ENCODE measurements around the gene LHX4.
"Not testable (repeated sequence)": the region's sequence is repeated elsewhere in the genome, so short reads cannot be mapped to it uniquely, and the experiment has no call there.

The LHX4 gene

DNA sequence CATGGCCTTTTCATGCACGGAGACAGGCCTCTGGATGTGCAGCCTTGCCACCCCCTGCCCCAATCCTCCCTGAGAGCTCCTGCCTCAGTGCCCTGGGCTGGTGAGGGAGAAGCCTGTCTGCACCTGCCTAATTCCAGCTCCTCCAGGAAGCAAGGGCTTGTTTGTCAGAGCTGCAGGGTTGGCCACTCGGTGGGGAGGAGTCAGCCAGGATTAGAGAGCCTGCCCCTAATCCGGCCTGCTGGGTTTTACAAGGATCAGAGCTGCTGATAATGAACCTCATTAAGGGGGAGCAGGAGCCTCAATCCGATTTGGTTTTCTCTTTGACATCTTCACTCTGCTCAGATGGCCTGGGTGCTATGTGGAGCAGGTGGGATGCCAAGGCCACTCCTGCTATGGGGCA is 31.9 kb upstream of the LHX4 start:
- DNase-seq, result no peak

DNA sequence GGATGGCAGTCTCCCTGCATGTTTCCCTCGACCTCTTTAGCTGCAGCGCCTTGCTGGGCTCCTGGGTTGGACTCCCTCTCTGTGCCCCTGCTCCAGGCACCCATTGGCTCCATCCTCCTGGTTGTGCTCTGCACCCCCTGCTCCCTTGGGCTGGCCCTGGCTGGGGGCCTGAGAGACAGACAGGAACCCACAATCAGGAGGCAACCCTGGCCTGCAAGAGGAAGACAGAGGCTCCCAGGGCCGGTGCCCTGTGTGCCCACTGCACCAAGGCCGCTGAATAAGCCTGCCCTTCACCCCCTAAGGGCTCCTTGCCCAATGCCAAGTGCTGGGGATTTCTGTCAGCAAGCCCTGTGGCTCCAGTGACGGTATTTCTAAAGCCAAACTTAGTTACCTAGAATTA is 31.5 kb upstream of the LHX4 start:
- no peak for DNase-seq

DNA sequence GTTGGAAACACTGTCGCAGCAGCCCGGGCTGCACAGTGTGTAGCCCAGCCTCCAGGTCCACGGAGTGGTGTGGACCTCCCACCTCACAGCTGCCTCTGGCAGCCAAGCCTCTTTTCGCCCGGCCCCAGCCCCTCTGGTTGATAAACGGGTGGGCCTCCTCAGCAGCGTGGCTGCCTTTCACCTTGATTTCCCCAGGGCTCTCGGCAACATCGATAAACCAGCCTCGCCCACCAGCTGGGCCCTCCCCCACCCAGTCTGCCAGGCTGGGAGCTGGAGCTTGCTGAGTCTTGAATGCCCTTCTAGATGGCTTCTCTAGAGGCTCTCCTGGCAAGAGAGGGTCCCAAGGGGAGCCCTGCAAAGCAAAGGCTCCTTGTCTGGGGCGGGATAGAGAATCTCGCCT is 31.0 kb upstream of the LHX4 start:
- DNase-seq, result no peak

DNA sequence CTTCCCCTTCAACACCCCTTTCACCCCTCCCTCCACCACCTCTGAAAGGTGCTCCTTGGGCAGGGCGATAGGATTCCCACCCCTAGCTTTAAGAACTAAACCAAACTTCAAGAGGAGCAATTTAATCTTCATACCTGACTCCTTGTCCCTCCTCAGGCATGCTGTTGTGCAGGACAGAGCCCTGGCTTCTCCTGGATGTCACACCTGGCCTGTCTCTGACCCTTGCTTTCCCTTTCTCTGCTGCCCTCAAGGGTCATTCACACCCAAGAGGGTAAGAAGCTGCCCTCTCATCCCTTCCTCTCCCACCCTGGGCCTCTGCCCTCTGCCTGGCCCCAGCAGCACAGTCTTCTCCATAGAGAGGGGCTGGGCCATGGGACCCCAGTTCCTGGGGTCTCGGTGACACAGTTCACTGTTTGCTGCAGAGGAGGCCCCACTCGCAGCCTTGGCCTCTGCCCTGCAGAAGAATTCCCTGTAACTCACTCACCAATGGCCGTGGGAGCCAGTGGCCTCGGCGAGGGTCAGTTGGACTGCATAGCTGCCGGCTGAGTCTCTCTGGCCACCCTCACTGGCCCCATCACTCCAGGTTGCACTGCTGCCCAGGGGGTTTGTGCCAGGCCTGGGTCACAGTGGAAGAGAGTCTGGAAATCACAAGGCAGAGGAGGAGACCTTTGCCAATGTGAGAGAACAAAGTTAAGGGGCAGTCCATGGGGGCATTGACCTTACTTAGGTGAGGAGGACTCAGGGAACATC is 28.4 kb upstream of the LHX4 start:
- no peak for DNase-seq

DNA sequence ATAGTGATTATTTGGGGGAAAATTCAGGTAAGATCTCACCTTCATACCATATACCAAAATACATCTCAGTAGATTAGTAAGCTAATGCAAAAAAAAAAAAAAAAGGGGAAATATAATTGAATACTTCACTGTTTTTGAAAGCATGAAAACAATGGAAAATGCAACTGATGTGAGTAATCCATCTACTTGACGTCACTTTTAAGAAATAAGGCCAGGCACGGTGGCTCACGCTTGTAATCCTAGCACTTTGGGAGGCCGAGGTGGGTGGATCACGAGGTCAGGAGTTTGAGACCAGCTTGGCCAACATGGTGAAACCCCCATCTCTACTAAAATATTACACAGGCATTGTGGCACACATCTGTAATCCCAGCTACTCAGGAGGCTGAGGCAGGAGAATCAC is 27.5 kb upstream of the LHX4 start:
- not testable (repeated sequence) for DNase-seq

DNA sequence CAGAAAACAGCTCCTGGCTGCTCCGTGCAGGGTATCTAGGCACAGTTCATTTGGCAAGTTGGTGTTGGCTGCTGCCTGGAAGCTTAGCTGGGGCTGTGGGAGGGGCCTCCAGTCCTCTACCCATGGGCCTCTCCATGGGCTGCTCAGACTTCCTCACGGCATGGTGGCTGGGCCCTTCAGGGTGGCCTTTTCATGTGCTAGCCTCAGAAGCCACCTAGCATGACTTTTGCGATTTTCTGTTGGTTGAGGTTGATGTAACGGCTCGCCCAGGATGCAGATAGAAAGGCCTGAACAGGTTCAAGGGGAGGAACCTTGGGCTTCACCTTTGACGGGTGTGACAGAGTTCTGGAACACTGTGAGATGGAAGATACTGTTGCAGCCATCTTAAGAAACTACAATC is 25.8 kb upstream of the LHX4 start:
- no peak for DNase-seq

DNA sequence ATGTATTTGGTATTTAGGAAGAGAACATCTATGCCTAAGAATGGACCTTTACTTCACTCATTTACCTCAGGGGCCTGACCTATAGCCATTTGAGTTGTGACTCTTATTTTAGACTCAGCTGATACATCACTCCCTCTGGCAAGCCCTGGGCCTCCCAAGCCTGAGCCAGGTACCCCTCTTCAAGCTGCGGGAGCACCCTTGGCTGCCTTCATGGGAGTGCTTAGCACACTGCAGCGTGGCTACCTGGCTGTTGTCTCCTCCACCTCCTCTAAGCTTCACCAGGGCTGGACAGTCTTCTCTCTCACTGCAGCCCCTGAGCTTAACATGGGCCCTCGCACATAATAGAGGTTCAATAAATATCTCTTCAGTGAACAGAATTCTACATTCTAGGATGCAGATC is 23.5 kb upstream of the LHX4 start:
- no peak for DNase-seq

DNA sequence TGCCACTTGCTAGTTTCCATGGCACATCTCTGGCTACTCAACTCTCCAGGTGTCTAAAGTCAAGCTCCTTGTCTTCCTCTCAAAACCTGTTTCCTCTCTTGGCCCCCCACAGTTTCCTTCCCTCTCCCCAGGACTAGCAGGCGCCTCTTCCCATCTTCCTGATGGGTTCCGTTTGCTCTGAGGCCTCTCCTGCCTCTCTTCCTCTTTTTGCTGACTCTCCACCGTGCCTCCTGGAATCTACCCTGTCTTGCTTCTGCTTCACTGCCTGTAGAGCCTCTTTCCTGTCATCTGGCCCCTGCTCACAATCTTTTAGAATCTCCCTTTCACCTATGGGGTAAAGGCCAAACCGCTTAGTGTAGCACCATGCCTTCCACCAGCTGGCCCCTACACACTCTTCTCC is 21.8 kb upstream of the LHX4 start:
- no peak for DNase-seq

DNA sequence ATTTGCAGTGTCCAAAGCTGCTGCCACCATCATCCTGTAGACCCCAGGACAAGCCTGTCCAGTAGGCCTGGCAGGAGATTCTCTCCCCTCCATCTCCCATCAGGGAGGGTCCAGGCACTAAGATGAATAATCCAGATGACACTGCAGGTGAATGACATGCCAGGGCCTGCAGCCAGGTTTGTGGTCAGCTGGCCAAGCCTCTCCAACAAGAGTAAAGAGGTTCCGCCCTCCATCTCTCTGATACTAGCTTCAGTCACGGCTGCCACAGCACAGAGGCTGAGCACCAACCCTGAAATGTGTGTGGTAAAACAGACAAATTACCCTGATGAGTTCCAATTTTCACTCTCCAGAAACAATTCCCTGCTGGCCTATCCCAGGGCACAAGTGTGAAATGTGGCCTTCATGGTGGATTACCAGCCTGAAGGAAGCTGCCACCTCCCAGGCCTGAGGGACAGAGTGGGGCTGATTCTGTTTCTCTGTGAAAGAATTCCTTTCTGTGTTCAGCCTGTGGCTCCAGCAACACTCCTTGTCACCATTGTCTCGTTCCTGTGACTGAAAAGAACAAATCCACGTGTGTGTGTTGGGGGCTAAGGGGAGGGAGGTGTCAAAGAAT is 19.9 kb upstream of the LHX4 start:
- DNase-seq, result no peak

DNA sequence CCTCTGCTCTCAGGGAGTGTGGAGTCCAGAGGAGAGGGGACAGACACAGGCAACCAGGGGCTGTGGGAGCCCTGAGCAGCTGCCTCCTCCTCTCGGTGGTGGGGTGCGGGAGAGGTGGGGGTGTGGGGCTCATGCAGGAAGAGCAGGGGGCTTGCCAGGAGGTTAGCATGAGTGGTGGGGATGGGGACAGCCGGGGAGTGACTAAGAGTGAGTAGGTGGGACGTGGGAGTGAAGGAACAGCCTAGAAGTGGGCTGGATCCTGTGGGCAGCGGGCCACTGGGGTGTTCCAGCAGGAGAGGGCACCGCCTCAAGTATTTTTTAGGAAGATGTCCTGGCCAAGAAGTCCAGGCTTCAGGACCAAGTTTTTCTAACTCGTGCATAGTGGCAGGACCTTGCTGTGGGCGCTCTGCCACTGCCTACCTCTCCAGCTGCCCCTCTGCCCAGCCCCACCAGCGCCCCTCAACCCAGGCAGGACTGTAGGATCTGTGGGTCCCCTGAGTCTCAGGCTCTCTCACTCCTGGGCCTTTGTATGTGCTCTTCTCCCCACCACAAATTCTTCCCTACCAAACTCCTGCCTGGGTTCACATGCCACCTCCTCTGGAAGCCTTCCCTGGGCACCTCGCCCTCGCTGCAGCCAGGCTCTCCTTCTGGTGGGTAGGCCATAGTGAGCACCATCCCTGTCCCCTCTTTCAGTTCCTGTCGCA is 18.8 kb upstream of the LHX4 start:
- DNase-seq, result no peak

DNA sequence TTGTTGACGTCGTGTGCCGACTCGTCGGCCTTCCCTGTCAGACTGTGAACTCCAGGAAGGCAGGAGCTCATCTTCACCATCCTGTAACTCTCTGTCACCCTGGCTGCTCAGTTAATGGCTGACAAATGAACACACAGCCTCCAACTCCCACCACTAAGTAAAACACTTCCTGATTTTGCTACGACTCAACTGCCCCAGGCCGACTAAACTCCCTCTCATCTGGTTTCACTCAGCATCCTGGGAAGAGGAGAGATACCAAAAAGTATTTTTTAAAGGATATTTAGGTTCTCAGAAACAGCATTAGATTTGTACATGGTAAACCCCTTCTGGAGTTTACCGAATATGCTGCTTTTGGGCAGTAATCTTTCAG is 18.2 kb upstream of the LHX4 start:
- DNase-seq, result no peak

DNA sequence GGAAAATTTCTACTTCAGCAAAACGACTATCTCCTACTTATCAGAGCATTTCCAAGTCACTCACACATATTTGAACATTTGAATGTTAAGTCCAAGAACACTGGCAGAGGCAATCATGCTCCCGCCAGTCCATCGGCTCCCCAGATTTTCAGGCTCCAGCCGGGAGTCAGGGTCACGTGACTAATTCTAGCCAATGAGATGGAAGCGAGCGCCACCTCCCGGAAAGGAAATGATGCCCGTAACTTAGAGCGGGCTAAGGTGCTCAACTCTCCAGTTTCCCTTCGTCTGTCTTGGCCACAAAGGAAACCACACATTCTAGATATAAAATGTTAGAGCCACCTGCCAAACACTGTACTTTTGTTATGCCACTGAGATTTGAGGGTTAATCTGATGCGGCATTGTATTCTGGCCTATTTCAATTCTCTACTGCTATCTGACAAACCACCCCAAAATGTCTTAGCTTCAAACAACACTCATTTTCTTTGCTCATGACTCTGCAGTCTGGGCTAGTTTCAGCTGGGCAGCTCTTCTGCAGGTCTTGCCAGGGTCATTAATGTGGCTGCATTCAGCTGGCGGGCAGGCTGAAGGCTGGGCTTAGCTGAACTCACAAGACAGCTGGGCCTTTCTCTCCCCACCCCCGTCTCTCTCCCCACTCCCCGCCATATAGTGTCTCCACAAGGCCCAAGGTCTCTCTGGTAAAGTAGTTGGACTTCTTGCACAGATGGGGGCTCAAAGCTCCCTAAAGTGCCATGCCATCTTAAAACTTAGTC is 16.5 kb upstream of the LHX4 start:
- peak; percentile 32 for DNase-seq

DNA sequence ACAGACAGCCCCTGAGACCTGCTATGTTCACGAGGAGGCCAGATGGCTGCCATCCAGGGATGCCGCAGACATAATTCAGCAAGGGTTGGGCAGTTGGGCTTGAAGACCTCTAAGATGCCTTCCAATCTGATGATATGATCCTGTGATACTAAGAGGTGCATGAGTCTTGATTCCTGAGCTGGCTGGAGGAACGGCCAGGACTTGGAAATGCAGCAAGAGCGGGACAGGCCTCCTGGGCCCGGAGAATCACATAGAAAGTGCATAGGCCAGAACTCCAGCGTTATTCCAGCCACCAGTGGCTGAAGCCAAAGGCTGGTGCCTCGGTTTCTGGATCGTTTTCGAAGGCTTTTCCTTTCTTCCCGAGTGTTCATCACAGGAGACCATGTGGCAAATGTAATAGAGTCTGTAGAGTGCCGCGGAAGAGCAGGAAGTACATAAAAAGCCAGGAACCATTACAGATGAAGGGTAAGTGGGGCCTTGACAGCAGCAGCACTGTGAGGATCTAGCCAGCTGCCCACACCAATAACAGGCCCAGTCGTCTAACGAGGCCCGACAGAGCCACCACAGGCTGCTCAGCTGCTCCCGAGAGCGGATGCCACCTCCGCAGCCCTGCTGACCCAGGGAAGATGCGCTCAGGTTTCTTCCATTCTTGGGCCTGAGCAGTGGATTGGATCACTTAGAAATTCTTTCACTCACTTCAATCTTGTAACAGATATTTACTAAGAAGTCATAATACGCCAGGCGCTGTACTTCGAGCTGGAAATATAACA is 14.0 kb upstream of the LHX4 start:
- DNase-seq, result no peak

DNA sequence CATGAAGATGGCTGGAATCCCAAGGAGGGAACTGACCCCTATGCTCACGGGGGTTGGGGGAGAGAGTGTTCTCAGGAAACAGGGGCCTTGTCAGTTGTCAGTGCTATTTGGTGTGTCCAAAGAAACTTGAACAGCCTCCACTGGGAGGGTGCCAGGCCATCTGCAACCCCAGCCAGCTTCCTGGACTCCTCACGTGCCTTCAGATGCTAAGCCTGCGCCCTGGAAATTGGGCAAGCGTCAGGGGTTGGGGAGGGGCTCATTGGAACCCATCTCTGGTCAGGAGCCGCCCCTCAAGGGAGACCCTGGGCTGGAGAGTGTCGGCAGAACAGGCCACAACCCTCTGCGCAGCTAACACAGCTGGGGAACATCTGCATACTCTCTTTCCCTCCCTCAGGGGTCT is 13.1 kb upstream of the LHX4 start:
- DNase-seq, result no peak

DNA sequence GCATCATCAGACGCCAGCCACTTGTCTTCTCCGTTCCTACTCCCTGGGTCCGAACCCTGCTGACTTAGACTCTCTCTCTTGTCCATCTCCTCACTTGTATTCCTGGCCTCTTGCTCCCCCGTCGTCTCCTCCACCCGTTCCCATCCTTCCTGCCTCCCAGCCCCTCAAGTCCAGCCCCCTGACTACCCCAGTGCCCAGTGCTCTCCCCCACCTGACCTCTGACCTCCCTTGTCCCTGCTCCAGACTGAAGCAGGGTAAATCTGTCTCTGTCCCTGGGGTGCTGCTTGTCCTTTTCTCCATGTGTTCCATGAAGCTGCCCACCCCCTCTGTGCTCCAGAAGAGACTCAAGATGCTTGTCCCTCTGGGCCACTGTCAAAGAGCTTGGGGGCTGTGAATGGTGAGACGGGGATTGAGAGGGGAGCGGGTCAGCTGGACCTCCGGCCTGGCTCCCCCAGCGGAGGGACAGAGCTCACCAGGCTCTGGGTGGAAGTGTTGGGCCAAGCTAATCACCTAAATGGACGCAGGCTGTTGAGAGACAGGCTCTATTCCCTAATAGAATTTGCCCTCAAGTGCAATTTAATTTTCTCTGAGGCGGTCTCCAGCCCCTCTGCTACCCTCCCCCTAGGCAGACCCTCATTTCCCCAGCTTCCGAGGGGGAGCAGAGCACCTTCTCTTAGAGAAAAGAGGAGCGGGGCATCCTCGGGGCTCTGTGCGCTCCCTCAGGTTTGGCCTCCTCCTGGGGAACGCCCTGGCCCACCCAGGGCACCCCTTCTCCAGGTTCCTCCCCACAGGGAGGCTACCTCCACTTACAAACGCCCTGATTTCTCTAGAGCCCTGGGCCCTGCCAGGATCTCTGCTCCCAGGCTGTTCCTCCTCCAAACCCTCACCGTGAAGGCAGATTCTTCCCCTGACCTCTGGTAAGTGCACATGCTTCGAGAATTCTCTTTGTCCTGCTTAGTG is 11.0 kb upstream of the LHX4 start:
- no peak for DNase-seq

DNA sequence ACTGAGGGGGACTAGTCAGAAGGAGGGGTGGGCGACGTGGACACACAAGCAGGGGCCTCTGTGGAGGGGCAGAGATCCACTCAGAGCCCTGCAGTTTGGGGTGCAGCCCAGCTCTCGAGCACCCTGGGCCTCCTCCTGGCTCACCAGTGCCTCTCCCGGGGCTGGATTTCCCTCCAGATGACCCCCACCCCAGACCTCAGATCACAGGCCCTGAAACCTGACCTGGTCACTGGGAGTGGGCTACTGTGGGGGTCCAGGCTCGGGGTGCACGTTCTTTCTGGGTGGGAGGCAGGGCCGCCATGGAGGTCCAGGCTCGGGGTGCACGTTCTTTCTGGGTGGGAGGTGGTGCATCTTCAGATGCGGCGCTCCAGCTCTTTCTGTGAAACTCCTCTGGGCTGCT is 10.3 kb upstream of the LHX4 start:
- no peak for DNase-seq

DNA sequence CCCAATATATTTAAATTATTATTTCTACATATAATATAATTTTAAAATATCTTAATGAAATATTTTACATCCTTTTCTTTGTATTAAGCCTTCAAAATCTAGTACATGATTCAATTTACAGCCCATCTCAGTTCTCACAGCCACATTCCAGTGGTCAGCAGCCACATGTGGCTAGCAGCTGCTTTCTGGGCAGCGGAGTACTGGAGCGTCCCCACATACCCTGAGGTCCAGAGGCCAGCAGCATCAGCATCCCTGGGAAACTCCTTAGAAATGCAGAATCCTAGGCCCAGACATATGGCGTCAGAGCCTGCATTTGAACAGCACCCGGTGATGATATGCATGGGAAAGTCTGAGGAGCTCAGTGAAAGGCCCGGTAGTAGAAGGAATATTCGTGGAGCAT is 8.6 kb upstream of the LHX4 start:
- DNase-seq, result no peak

DNA sequence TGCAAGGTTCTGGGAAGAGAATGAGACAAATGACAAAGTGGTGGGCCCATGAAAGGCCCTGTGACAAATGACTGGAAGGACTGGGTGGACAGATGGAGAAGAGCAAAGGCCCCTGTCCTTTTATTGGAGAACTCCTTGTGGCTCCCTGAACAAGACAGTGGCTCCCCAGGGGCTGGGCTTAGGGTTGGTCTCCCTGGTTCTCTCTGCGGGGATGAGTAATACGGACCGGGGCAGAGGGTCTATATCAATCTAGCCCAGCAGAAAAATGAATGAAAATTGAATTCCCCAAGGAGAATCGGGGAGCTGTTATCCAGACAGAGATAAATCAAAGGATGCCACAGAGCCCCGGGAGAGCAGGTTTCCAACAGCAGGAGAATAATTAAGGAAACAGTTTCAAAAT is 5.2 kb upstream of the LHX4 start:
- DNase-seq, result no peak

DNA sequence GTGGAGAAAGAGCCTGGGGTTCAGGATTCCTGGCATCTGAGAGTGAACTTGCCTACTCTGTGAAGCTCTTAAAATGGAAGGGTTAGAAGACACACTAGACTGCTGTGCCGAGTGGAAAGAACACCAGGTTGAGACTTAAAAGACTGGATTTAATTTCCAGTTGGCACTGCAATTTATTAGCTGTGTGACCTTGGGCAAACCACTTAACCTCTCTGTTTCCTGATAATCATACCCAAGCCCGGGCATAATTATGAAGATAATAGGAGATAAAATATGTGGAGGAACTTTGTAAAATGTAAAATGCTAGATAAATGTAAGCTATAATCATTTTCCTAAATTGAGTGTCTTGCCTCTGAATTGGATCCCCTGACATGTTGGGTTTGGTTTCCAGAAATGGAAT is 4.7 kb upstream of the LHX4 start:
- no peak for DNase-seq

DNA sequence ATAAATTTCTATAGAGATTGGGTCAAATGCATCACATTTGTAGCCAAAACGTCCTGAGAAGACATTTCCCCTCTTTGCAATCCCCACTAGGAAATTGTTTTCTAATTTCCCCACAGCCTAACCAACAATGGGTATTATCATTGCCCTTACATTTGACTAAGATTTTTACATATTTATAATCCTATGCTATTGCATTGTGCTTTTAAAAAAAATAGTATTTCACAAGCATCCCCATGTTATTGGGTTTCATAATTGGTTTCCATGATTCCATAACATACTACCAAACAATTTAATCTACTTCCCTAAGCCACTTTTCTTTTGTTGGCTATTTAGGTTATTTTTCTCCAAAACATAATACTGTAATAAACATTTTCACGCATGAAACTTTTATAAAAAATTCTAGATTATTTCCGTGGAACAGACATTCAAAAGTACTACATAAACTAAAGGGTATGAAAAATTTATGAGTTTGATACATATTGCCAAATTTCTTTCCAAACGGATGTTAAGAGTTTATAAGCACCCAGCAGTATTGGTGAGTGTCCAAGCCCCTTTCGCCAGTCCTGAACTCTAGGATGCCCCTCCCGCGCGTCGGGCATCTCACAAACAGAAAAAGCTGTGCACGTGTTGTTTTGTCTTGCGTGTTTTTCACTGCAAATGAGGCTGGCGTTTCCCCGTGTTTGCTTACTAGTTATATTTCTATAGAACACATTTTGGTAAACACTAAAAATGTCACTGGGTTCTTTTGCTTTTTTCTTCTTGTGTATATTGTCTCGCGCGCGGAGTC is 2.0 kb upstream of the LHX4 start:
- DNase-seq, result no peak
